ENCODE results near the gene MTA1.
A peak's percentile ranks its signal among the peaks of the same experiment; 100 is the strongest.

The MTA1 gene

GRCh38 chr14:105487986-105488777 lies 68.6 kb downstream of the MTA1 start:
- CTCF ChIA-PET = interaction anchor here (1.6 to 5.2 kb wide), 5 partner anchors 7 to 115 kb away, joined by 5 to 68 read pairs (median 28); no protein-coding TSS in a partner anchor
- DNase-seq = no peak

DNA sequence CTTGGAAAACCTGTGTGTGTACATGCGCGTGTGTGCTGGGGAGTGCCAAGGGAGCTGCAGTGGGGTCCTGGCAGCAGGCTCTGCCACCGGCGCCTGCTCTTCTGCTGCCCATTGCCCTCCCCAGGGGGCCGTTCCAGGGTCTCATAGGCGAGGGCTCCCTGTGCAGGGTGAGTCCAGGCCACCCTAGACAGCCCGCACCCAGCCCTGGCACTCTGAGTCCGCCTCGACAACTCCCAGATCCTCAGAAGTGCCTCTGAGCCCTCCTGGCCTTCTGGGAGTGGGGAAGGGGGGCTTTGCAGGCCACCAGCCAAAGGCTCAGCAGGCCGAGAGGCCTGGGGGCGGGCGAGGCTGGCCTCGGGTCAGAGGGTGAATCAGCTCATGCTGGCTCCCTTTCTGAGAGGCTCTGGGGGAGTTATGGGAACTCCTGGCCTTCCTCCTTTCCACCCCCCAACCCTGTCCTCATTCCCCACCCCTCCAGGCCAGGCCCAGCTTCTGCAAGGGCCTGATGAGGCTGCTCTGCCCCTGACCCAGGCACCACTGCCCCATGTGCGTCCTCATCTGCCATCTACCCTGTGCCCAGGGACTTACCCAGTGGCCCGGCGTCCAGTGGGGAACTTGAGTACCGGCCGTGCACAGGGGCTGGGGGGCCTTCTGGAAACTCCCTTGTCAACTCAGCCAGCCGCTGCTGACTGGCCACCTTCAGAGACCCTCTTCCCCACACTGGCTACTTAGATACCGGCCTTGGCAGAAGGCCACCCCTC lies 69.3 kb downstream of the MTA1 start:
- WGBS (ENCODE audit: insufficient coverage) = 94% methylated on average over 14 of the region's 20 CpGs
- Histone ChIP-seq H3K27ac (ENCODE audit: insufficient read depth in 1 of 2, low read depth in 1 of 2, low read length in 2 of 2, poor library complexity in 1 of 2, severe bottlenecking in 2 of 2) (peak overlapping the region in 1 of 2 experiments; percentile 79), H3K9me3 (ENCODE audit: control extremely low read depth in 1 of 5, control insufficient read depth in 4 of 5, insufficient read depth in 2 of 5, low read depth in 1 of 5, low read length in 4 of 5) (no peaks in the 10 kb centered on the region), H3K27me3 (replicated peaks in 2 of 5; ENCODE audit: control insufficient read depth in 4 of 5, insufficient read depth in 5 of 5, low read length in 4 of 5) (peaks cover 0 to 42% (median 5%) of the 10 kb centered on the region in 5 experiments), H3K4me3 (ENCODE audit: control insufficient read depth in 1 of 7, extremely low read depth in 1 of 7, insufficient read depth in 4 of 7, low read depth in 2 of 7, low read length in 6 of 7) (peak overlapping the region in 4 of 7 experiments; percentile 61 to 81 (median 73)), H3K4me1 (ENCODE audit: control extremely low read depth in 1 of 4, control insufficient read depth in 4 of 4, insufficient read depth in 4 of 4, low read length in 3 of 4) (peaks cover 0 to 73% (median 62%) of the 10 kb centered on the region in 4 experiments), H3K36me3 (ENCODE audit: control insufficient read depth in 4 of 4, insufficient read depth in 4 of 4, low read length in 3 of 4) (peaks cover 0 to 11% (median 6%) of the 10 kb centered on the region in 4 experiments)
- DNase-seq = no peak
- ChIA-PET POLR2A (interaction anchor here (2.0 to 2.6 kb wide), 2 partner anchors 8 to 18 kb away, joined by 5 to 23 read pairs; no protein-coding TSS in a partner anchor), CTCF (interaction anchor here (0.9 to 5.2 kb wide), 22 partner anchors 8 to 127 kb away, joined by 3 to 68 read pairs (median 5); no protein-coding TSS in a partner anchor)

More at GRCh38 chr14:105487986-105488777, 68.6 kb downstream of the MTA1 start:
- H3K4me1 ChIP-seq (ENCODE audit: control extremely low read depth in 1 of 4, control insufficient read depth in 4 of 4, insufficient read depth in 4 of 4, low read length in 3 of 4) = peaks cover 0 to 81% (median 66%) of the 10 kb centered on the region in 4 experiments
- peaks cover 0 to 7% (median 2%) of the 10 kb centered on the region in 4 experiments for H3K36me3 ChIP-seq (ENCODE audit: control insufficient read depth in 4 of 4, insufficient read depth in 4 of 4, low read length in 3 of 4)
- WGBS (ENCODE audit: insufficient coverage) = 65% methylated on average over 20 of the region's 26 CpGs
- POLR2A ChIA-PET = no interaction called here
- no peak overlapping the region for H3K27ac ChIP-seq (ENCODE audit: insufficient read depth in 1 of 2, low read depth in 1 of 2, low read length in 2 of 2, poor library complexity in 1 of 2, severe bottlenecking in 2 of 2)
- H3K4me3 ChIP-seq (ENCODE audit: control insufficient read depth in 1 of 7, extremely low read depth in 1 of 7, insufficient read depth in 4 of 7, low read depth in 2 of 7, low read length in 6 of 7) = peak overlapping the region in 6 of 7 experiments; percentile 37 to 81 (median 66)
- no peaks in the 10 kb centered on the region for H3K9me3 ChIP-seq (ENCODE audit: control extremely low read depth in 1 of 5, control insufficient read depth in 4 of 5, insufficient read depth in 2 of 5, low read depth in 1 of 5, low read length in 4 of 5)
- H3K27me3 ChIP-seq (replicated peaks in 2 of 5; ENCODE audit: control insufficient read depth in 4 of 5, insufficient read depth in 5 of 5, low read length in 4 of 5) = peaks cover 0 to 42% (median 7%) of the 10 kb centered on the region in 5 experiments

DNA sequence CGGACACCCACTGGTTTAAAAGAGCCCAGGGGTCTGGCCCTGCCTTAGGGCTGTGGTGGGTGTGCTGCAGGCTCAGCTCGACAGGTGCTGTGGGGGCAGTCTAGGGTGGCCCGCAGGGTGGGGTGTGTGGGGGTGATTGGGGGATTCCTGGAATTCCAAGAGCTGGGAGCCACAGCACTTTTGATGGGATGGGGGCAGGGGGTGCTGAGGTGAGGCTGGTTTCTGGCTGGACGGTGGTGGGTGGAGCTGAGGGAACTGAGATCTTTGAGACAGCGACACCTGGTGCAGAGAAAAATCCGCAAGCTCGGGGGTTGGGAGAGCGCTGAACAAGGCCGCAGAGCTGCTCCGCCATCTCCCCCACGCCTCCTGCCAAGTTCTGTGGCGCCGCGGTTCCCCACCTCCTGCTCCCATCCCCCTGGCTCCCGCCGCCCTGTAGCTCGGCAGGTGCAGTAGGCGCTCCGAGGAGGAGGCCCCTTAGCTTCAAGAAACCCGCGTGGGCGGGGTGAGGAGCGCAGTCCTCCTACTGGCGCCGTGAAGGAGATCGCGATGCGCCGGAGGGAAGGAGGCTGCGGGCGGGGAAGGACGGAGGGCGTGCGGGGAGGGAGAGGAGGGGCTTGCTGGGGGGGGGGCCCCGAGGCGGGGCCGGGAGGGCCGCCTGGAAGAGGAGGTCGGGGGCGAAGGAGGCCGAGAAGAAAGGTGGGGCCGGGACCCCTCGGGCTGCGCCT lies 70.1 kb downstream of the MTA1 start:
- WGBS (ENCODE audit: insufficient coverage) = 3% methylated on average over 26 of the region's 44 CpGs
- peaks cover 0 to 40% (median 5%) of the 10 kb centered on the region in 5 experiments for H3K27me3 ChIP-seq (replicated peaks in 2 of 5; ENCODE audit: control insufficient read depth in 4 of 5, insufficient read depth in 5 of 5, low read length in 4 of 5)
- no peaks in the 10 kb centered on the region for H3K9me3 ChIP-seq (ENCODE audit: control extremely low read depth in 1 of 5, control insufficient read depth in 4 of 5, insufficient read depth in 2 of 5, low read depth in 1 of 5, low read length in 4 of 5)
- H3K4me1 ChIP-seq (ENCODE audit: control extremely low read depth in 1 of 4, control insufficient read depth in 4 of 4, insufficient read depth in 4 of 4, low read length in 3 of 4) = peaks cover 0 to 66% (median 58%) of the 10 kb centered on the region in 4 experiments
- peak overlapping the region; percentile 42 to 81 (median 69) for H3K4me3 ChIP-seq (ENCODE audit: control insufficient read depth in 1 of 7, extremely low read depth in 1 of 7, insufficient read depth in 4 of 7, low read depth in 2 of 7, low read length in 6 of 7)
- POLR2A ChIA-PET = interaction anchor here (0.8 to 2.6 kb wide), 6 partner anchors 8 to 119 kb away, joined by 3 to 23 read pairs (median 4); no protein-coding TSS in a partner anchor
- H3K36me3 ChIP-seq (ENCODE audit: control insufficient read depth in 4 of 4, insufficient read depth in 4 of 4, low read length in 3 of 4) = peaks cover 2 to 16% (median 6%) of the 10 kb centered on the region in 4 experiments
- CTCF ChIA-PET = interaction anchor here (0.8 to 5.2 kb wide), 25 partner anchors 8 to 128 kb away, joined by 3 to 68 read pairs (median 5); no protein-coding TSS in a partner anchor
- peak; percentile 90 to 96 (median 94) for DNase-seq
- peak overlapping the region in 1 of 2 experiments; percentile 79 for H3K27ac ChIP-seq (ENCODE audit: insufficient read depth in 1 of 2, low read depth in 1 of 2, low read length in 2 of 2, poor library complexity in 1 of 2, severe bottlenecking in 2 of 2)

DNA sequence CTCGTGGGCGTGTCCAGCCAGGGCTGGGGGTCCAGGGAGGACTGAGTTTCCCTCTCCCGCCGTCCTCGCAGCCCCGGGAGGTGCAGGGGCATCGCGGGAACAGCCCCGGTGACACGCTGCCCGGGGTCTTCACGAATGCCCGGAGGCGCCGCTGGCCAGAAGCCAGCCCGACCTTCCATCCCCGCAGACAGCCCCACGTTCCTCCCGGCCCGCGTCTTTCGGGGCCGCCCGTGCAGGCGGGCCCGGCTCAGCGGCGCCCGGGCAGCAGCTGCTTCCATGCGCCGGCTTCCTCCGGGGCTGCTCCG lies 70.6 kb downstream of the MTA1 start:
- peak overlapping the region in 1 of 2 experiments; percentile 79 for H3K27ac ChIP-seq (ENCODE audit: insufficient read depth in 1 of 2, low read depth in 1 of 2, low read length in 2 of 2, poor library complexity in 1 of 2, severe bottlenecking in 2 of 2)
- H3K9me3 ChIP-seq (ENCODE audit: control extremely low read depth in 1 of 5, control insufficient read depth in 4 of 5, insufficient read depth in 2 of 5, low read depth in 1 of 5, low read length in 4 of 5) = no peaks in the 10 kb centered on the region
- DNase-seq = no peak
- H3K36me3 ChIP-seq (ENCODE audit: control insufficient read depth in 4 of 4, insufficient read depth in 4 of 4, low read length in 3 of 4) = peaks cover 2 to 16% (median 6%) of the 10 kb centered on the region in 4 experiments
- POLR2A ChIA-PET = interaction anchor here (0.8 to 2.6 kb wide), 6 partner anchors 9 to 120 kb away, joined by 3 to 23 read pairs (median 4); no protein-coding TSS in a partner anchor
- peaks cover 0 to 61% (median 56%) of the 10 kb centered on the region in 4 experiments for H3K4me1 ChIP-seq (ENCODE audit: control extremely low read depth in 1 of 4, control insufficient read depth in 4 of 4, insufficient read depth in 4 of 4, low read length in 3 of 4)
- 0% methylated on average over 26 of the region's 33 CpGs for WGBS (ENCODE audit: insufficient coverage)
- peak overlapping the region; percentile 42 to 81 (median 69) for H3K4me3 ChIP-seq (ENCODE audit: control insufficient read depth in 1 of 7, extremely low read depth in 1 of 7, insufficient read depth in 4 of 7, low read depth in 2 of 7, low read length in 6 of 7)
- CTCF ChIA-PET = interaction anchor here (0.8 to 5.2 kb wide), 24 partner anchors 9 to 128 kb away, joined by 3 to 68 read pairs (median 5); no protein-coding TSS in a partner anchor
- H3K27me3 ChIP-seq (replicated peaks in 2 of 5; ENCODE audit: control insufficient read depth in 4 of 5, insufficient read depth in 5 of 5, low read length in 4 of 5) = peaks cover 0 to 34% (median 5%) of the 10 kb centered on the region in 5 experiments

DNA sequence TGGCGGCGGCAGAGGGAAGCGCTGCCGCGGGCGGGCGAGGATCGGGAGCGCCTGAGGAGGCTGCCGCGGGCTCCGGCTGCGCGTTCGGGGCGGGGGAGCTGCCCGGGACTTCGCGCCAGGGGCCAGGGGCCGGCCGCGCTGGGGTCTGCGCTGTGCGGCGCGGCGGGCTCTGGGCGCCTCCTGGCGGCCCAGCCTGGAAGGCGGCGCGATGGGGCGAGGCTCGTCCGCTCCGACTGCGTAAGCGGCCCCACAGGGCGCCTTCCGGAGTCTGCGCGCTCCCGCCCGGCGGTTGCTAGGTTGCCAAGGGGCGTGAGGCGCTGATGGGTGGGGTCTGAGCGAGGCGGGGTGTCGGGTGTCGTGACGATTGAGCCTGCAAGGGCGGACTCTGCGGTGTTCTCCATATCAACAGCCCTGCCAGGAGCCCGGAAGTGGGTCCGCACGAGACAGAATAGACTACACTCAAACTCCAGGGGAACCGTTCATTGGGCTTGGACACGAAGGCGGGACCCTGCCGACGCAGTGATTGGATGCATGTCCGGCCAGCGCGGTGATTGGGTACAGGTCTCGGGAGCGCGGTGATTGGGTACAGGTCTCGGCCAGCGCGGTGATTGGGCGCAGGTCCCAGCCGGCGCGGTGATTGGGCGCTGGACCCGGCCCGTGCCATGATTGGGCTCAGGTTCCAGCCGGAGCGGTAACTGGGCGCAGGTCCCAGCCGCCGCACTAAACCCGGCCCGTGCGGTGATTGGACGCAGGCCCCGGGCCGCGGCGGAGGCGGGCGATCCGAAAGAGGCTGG lies 71.1 kb downstream of the MTA1 start, which contains the start of gene TEDC1:
Gene TEDC1 (plus strand): TSS at position 675 of the 794 bp plus-strand sequence. CDS start 130 bp downstream, outside the sequence.
- H3K4me1 ChIP-seq (ENCODE audit: control extremely low read depth in 1 of 4, control insufficient read depth in 4 of 4, insufficient read depth in 4 of 4, low read length in 3 of 4) = peaks cover 0 to 55% (median 52%) of the 10 kb centered on the region in 4 experiments
- peak within 1 kb of the TSS; percentile 58 to 83 (median 75) for H3K4me3 ChIP-seq (ENCODE audit: control insufficient read depth in 1 of 7, extremely low read depth in 1 of 7, insufficient read depth in 4 of 7, low read depth in 2 of 7, low read length in 6 of 7)
- H3K36me3 ChIP-seq (ENCODE audit: control insufficient read depth in 4 of 4, insufficient read depth in 4 of 4, low read length in 3 of 4) = peaks cover 2 to 16% (median 6%) of the 10 kb centered on the region in 4 experiments
- DNase-seq = peak; percentile 100
- H3K9me3 ChIP-seq (ENCODE audit: control extremely low read depth in 1 of 5, control insufficient read depth in 4 of 5, insufficient read depth in 2 of 5, low read depth in 1 of 5, low read length in 4 of 5) = no peaks in the 10 kb centered on the region
- 0% methylated on average over 79 of the region's 94 CpGs for WGBS (ENCODE audit: insufficient coverage)
- H3K27ac ChIP-seq (ENCODE audit: insufficient read depth in 1 of 2, low read depth in 1 of 2, low read length in 2 of 2, poor library complexity in 1 of 2, severe bottlenecking in 2 of 2) = peak within 1 kb of the TSS; percentile 70 to 88
- ChIA-PET POLR2A (interaction anchor here (1.1 to 2.6 kb wide), 5 partner anchors 9 to 120 kb away, joined by 3 to 23 read pairs (median 5); no protein-coding TSS in a partner anchor), CTCF (interaction anchor here (0.8 to 5.2 kb wide), 20 partner anchors 9 to 129 kb away, joined by 3 to 68 read pairs (median 5); no protein-coding TSS in a partner anchor)
- peaks cover 0 to 29% (median 5%) of the 10 kb centered on the region in 5 experiments for H3K27me3 ChIP-seq (replicated peaks in 2 of 5; ENCODE audit: control insufficient read depth in 4 of 5, insufficient read depth in 5 of 5, low read length in 4 of 5)

Data from common myeloid progenitor, CD34-positive (primary cell).